GM13976 (cell line): ENCODE data around the gene CLTB.
A peak's percentile ranks its signal among the peaks of the same experiment; 100 is the strongest.

ENCODE experiments used
- DNase-seq: peaks from one replicate; pipeline ENCODE4 v3.0.0; 2012; ENCODE audit warnings: low spot score
- in situ Hi-C: fragments of 300-500 bp; cut with MboI; formaldehyde crosslinking; loops from one replicate; pipeline ENCODE4 v1.12.0; 2022; ENCODE audit warnings: low sequenced_read_pairs, mixed read lengths, inconsistent platforms; ENCODE audit not compliant: unreplicated experiment
- TF ChIP-seq, protein P1 (sequence below): IDR thresholded peaks from 2 replicates; pipeline ENCODE4 v1.5.1; 2012; ENCODE audit warnings: borderline replicate concordance, mild to moderate bottlenecking; ENCODE audit not compliant: insufficient read depth; ENCODE audit errors: extremely low read depth, missing control alignments, control extremely low read depth

CLTB gene

DNA sequence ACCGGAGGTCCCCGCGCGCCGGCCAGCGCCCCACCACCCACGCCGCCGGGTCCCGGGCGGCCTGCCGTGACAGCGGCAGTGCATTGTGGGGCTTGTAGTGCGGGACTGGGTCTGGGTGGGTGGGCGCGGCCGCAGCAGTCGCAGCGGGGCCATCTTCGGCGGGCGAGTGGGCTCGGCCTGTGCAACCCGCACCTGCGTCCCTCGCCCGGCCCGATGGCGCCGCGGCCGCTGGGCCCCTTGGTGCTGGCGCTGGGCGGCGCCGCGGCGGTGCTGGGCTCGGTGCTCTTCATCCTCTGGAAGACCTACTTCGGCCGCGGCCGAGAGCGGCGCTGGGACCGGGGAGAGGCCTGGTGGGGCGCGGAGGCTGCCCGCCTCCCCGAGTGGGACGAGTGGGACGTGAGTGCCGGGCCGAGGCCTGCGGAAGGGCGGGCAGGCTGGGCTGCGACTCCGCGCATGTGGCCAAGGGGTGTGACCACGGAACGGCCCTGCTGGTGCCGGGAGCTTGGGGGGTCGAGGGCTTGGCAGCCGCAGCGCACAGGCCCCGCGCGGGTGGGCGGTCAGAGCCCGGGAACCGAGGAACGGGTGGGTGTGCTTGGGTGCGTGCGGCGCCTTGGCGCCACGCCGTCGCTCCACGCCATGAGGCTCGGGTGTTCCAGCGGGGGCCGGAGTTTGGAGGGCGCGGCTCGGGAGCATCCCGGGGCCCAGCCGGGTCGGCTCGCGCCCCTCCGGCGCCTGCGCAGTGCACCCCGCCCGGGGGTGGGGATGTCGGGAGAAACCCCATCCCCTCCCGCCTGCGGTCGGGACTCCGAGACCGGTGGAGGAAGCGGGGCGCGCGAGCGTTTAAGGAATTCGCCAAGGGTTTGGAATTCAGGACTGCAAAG lies 50.7 kb downstream of the CLTB start, which contains the start of gene ARL10:
Gene ARL10, plus strand, starts transcription at position 137 of the 881 bp plus-strand sequence. Its CDS starts 77 bp downstream, at position 214.
- TF ChIP-seq, protein P1, sequence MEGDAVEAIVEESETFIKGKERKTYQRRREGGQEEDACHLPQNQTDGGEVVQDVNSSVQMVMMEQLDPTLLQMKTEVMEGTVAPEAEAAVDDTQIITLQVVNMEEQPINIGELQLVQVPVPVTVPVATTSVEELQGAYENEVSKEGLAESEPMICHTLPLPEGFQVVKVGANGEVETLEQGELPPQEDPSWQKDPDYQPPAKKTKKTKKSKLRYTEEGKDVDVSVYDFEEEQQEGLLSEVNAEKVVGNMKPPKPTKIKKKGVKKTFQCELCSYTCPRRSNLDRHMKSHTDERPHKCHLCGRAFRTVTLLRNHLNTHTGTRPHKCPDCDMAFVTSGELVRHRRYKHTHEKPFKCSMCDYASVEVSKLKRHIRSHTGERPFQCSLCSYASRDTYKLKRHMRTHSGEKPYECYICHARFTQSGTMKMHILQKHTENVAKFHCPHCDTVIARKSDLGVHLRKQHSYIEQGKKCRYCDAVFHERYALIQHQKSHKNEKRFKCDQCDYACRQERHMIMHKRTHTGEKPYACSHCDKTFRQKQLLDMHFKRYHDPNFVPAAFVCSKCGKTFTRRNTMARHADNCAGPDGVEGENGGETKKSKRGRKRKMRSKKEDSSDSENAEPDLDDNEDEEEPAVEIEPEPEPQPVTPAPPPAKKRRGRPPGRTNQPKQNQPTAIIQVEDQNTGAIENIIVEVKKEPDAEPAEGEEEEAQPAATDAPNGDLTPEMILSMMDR = no peak
- in situ Hi-C loops = no loop called here
- peak; percentile 85 for DNase-seq

DNA sequence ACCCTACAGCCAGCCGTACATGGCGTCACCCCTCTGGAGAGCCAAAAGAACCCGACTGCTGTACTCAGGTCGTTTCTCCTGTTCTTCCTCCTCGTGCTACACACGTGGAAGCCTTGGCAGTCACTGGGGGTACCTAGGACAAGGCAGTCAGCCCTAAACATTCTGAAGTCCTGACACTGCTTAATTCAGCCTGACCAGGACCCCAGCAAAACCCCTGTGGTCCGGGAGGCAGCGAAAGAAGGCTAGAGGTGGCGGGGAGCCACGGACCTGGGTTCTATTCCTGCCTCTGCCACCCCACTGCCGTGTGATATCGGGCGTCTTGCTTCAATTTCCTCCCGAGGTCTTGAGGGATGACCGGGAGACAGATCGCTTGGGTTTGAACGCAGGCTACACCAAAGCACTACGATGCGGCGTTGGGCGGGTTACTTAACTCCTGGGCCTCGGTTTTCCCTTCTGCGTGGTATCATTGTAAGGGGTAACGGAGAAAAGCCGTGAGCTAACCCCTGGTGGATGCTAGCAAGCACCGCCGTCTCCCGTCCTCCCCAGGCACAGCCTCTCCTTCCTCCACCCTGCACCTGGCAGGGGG lies 51.5 kb downstream of the CLTB start:
- in situ Hi-C loops = no loop called here
- DNase-seq = no peak

DNA sequence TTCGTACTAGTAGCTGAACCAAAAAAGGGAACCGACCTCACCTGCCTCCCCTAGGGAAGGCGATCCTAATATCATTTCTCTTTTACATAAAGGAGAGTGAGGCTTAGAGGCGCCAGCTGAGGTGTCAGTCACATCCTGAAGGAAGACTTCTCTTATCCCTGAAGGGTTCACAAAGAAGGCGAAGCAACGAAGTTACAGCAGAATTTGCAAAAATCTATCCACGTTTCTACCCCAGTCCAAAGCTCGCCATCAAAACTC lies 54.2 kb downstream of the CLTB start:
- DNase-seq = no peak
- in situ Hi-C loops = no loop called here
- TF ChIP-seq, protein P1 = no peak

More for the DNA sequence above, 51.5 kb downstream of the CLTB start:
- TF ChIP-seq, protein P1 = no peak

DNA sequence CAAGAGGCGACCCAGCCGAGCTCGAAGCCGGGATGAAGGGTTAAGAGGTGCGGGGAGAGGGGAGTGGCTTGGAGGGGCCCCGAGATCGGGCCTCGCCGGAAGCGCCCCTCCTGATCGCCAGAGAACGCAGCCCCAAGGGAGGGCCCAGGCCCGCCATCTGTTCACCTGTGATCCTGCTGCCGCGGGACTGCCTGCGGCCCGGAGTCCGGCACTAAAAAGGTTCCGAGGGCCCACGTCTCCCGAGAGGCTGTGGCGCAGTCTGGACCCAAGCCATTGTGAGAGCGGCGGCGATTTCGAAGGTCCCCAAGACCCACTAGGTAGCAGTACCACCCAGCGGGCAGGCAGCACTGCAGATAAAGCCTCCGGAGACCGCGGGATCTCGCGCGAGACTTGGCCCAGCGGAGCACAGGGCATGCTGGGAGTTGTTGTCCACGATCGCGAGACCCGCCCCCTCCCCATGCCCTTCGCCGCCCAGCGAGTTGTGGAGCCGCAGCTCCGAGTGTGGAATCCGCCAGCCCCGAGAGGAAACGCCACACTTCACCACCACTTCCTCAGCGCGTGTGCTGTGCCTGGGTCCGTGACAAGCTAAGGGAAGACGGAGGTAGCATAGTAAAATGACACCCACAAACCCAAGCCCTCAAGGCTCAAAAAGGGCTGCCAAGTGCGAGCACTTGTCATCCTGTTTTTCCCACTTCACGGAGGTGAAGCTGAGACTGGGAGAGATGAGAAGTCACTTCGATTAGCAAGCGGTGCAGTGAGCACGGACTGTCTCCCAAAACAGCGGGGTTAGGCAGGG lies 54.7 kb downstream of the CLTB start, which contains the start of gene KIAA1191:
Gene KIAA1191, minus strand, starts transcription at position 328 of the 796 bp plus-strand sequence. CDS start 2,256 bp downstream, outside the sequence.
- peak; percentile 93 for DNase-seq
- in situ Hi-C loops = no loop called here
- TF ChIP-seq, protein P1 = peak; percentile 41

DNA sequence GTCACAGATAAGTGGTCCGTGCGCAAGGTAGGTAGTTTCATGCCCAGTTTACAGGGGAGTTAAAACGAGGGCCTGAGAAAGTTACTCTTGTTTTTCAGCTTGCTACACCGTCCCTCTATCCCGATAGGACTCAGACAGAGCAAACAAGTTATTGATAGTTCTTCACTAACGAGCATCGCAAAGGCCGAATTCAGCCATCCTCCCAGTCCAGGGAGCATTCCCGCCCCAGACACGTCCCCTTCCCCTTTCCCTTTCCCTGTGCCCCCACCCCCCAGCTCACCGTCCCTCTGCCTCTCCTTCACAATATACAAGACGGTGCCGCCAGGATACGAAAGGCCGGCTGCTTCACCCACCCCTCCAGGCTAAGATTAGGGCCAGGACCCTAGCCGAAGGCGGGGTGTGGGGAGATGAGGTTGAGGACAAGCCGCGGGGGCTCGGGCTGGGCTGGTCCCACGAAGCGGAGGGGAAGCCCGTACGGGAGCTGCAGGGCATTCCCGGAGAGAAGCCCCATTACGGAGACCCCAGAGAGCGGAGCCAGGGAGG lies 55.4 kb downstream of the CLTB start:
- TF ChIP-seq, protein P1 = no peak
- DNase-seq = no peak
- in situ Hi-C loops = no loop called here

DNA sequence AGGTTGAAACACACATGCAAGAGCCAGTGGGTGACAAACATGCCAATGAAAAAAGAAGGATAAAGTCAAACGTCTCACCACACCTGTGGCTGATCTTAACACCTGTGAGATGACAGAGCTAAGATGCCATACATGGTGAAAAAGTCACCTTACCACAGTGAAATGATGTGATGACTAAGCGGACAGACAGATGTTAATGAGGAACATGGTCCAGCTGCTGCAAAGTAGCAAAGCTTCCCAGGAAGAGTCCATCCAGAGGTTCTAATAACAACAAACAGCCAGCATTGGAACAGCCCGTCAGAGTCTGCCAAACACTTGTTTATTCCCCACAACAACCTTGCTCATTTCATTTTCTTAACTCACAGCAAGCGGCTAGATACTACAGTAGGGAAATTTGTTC lies 56.7 kb downstream of the CLTB start:
- TF ChIP-seq, protein P1 = no peak
- DNase-seq = no peak
- in situ Hi-C loops = no loop called here
